ENCODE measurements around the gene HNRNPDL. TPM values are rescaled to one million over a fixed set of nuclear protein-coding genes. Genes with fewer than 3 reads are reported as not detected.
"Not testable (repeated sequence)": the region's sequence is repeated elsewhere in the genome, so short reads cannot be mapped to it uniquely, and the experiment has no call there.

The HNRNPDL gene
- 97.0 and 148 TPM in 2 replicates for total RNA-seq (ENCODE audit: low replicate concordance)

- TF ChIP-seq, protein P1, sequence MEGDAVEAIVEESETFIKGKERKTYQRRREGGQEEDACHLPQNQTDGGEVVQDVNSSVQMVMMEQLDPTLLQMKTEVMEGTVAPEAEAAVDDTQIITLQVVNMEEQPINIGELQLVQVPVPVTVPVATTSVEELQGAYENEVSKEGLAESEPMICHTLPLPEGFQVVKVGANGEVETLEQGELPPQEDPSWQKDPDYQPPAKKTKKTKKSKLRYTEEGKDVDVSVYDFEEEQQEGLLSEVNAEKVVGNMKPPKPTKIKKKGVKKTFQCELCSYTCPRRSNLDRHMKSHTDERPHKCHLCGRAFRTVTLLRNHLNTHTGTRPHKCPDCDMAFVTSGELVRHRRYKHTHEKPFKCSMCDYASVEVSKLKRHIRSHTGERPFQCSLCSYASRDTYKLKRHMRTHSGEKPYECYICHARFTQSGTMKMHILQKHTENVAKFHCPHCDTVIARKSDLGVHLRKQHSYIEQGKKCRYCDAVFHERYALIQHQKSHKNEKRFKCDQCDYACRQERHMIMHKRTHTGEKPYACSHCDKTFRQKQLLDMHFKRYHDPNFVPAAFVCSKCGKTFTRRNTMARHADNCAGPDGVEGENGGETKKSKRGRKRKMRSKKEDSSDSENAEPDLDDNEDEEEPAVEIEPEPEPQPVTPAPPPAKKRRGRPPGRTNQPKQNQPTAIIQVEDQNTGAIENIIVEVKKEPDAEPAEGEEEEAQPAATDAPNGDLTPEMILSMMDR (IDR thresholded peaks at IDR 0.05; ENCODE audit: insufficient read depth, low read length), result no peak
- peak; percentile 91 for DNase-seq (ENCODE audit: low read depth)
- peak within 1 kb of the TSS; percentile 94 for H3K4me3 ChIP-seq (ENCODE audit: low read depth, low read length)
Measured at GRCh38 chr4:82430193-82430963, at the start of gene HNRNPDL, which contains the start of gene ENOPH1. Gene HNRNPDL (minus strand): TSS chr4:82430462. CDS start chr4:82429690, 772 bp downstream. Gene ENOPH1 (plus strand): TSS chr4:82430590. CDS start chr4:82430830, 240 bp downstream.

DNA sequence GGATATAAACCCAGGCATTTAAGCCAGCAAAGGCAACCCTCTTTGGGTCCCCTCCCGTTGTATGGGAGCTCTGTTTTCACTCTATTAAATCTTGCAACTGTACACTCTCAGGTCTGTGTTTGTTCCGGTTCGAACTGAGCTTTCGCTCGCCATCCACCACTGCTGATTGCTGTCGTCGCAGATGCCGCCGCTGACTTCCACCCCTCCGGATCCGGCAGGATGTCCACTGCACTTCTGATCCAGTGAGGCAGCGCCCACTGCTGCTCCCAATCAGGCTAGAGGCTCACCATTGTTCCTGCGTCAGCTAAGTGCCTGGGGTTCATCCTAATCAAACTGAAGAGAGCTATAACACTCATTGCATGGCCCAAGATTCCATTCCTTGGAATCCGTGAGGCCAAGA is 49.3 kb upstream of the HNRNPDL start:
- no peak overlapping the region for H3K4me3 ChIP-seq (ENCODE audit: low read depth, low read length)
- no peak for DNase-seq (ENCODE audit: low read depth)
- TF ChIP-seq, protein P1 (IDR thresholded peaks at IDR 0.05; ENCODE audit: insufficient read depth, low read length), result no peak

GRCh38 chr4:82477469-82477868 is 47.2 kb upstream of the HNRNPDL start:
- DNase-seq (ENCODE audit: low read depth); H3K4me3 ChIP-seq (ENCODE audit: low read depth, low read length): not testable (repeated sequence)

DNA sequence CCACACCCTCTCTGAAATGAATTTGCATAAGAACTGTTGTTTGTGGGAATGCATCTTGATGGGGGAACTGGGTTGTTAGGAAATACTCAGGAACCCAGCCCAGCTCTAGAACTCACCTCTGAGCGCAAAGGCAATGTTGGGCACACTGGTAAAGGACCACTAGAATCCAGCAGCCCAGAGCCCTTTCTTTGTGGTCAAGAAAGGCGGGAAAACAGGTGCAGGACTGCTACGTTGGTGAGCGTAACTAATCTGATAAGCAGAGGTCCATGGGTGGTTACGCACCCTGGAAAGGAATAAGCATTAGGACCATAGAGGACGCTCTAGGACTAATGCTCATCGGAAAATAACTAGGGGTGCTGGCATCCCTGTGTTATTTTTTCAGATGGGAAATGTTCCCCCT is 45.7 kb upstream of the HNRNPDL start:
- H3K4me3 ChIP-seq (ENCODE audit: low read depth, low read length); DNase-seq (ENCODE audit: low read depth): not testable (repeated sequence)

- no peak overlapping the region for H3K4me3 ChIP-seq (ENCODE audit: low read depth, low read length)
- TF ChIP-seq, protein P1 (IDR thresholded peaks at IDR 0.05; ENCODE audit: insufficient read depth, low read length), result no peak
- no peak for DNase-seq (ENCODE audit: low read depth)
Measured at GRCh38 chr4:82473621-82474164, 43.4 kb upstream of the HNRNPDL start.

DNA sequence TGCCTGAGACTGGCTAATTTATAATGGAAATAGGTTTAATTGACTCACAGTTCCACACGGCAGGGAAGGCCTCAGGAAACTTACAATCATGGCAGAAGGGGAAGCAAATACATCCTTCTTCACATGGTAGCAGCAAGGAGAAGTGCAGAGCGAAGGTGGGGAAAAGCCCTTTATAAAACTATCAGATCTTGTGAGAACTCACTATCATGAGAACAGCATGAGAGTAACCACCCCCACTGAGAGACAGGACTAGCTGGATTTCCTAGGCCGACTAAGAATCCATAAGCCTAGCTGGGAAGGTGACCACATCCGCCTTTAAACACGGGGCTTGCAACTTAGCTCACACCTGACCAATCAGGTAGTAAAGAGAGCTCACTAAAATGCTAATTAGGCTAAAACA is 42.8 kb upstream of the HNRNPDL start:
- DNase-seq (ENCODE audit: low read depth); H3K4me3 ChIP-seq (ENCODE audit: low read depth, low read length): not testable (repeated sequence)

DNA sequence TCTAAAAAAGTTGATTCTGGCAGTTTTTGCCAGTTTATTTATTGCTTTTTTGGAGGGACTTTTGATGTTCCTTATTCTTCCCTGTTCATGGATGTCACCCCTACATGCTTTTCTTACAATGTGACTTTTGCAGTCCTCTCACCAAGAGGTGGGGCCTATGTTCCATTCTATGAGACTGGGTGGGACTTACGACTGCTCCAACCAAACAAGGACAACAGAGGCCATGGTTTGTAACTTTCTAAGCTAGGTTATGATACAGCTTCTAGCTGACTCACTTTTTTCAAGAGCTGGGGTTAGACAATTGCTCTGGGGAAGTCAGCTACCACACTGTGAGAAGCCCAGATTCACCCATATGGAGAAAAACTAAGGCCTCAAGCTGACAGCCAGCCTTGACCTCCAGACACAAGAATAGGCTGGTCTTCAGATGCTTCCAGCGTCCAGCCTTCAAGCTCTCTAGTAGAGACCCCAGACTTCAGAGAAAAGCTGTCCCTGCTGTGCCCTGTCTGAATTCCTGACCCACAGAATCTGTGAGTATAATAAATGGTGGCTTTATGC is 39.6 kb upstream of the HNRNPDL start:
- peak; percentile 54 for DNase-seq (ENCODE audit: low read depth)
- H3K4me3 ChIP-seq (ENCODE audit: low read depth, low read length), result no peak overlapping the region
- TF ChIP-seq, protein P1 (IDR thresholded peaks at IDR 0.05; ENCODE audit: insufficient read depth, low read length), result no peak

DNA sequence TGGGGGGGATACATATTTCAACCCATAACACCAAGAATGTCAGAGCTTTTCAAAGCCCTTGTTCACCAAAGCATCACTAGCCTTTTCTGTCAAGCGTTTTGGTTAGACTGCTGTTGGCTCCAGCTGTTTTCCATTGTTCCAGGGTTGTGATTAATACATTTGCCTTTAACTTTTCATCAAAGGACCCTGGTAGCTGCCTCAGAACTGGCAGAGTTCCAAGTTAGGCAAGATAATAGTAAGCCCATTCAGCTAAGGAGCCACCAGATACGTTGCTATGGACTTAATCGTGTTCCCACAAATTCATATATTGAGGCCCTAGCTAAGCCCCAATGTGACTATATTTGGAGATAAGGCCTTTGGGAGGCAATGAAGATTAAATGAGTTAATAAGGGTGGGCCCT is 37.2 kb upstream of the HNRNPDL start:
- DNase-seq (ENCODE audit: low read depth), result peak; percentile 76
- TF ChIP-seq, protein P1 (IDR thresholded peaks at IDR 0.05; ENCODE audit: insufficient read depth, low read length), result no peak
- no peak overlapping the region for H3K4me3 ChIP-seq (ENCODE audit: low read depth, low read length)

All from fibroblast of the aortic adventitia (primary cell).